ENCODE results near the gene HSP90B1. TPM values are rescaled to one million over a fixed set of nuclear protein-coding genes. Genes with fewer than 3 reads are reported as not detected.

Gene HSP90B1
- polyA plus RNA-seq, 1 donor, result 810 TPM

GRCh38 chr12:103924761-103925641 lies 5.2 kb upstream of the HSP90B1 start:
- 100% methylated on average over 1 of the region's 9 CpGs for WGBS (ENCODE audit: insufficient coverage, low lambda C conversion rate)
- DNase-seq, result peak in 1 of 2 donors; percentile 46

GRCh38 chr12:103928682-103929045 lies 1.5 kb upstream of the HSP90B1 start:
- Histone ChIP-seq H3K27me3 (ENCODE audit: control insufficient read depth, insufficient read depth, low read length) (no peaks in the 10 kb centered on the region), H3K4me1 (ENCODE audit: control insufficient read depth, insufficient read depth, low read length) (peaks cover 18% of the 10 kb centered on the region), H3K27ac (ENCODE audit: low read length) (peak overlapping the region; percentile 93), H3K4me3 (ENCODE audit: low read length) (peak overlapping the region; percentile 55), H3K9me3 (ENCODE audit: control insufficient read depth, low read depth, low read length) (no peaks in the 10 kb centered on the region), H3K36me3 (ENCODE audit: control insufficient read depth, insufficient read depth, low read length) (peaks cover 15% of the 10 kb centered on the region)
- 0% methylated on average over 3 of the region's 12 CpGs for WGBS (ENCODE audit: insufficient coverage, low lambda C conversion rate)
- DNase-seq, result peak in 1 of 2 donors; percentile 17

More at GRCh38 chr12:103924761-103925641, 5.2 kb upstream of the HSP90B1 start:
- Histone ChIP-seq H3K27me3 (ENCODE audit: control insufficient read depth, insufficient read depth, low read length) (no peaks in the 10 kb centered on the region), H3K9me3 (ENCODE audit: control insufficient read depth, low read depth, low read length) (no peaks in the 10 kb centered on the region), H3K36me3 (ENCODE audit: control insufficient read depth, insufficient read depth, low read length) (no peaks in the 10 kb centered on the region), H3K4me3 (ENCODE audit: low read length) (no peak overlapping the region), H3K27ac (ENCODE audit: low read length) (no peak overlapping the region), H3K4me1 (ENCODE audit: control insufficient read depth, insufficient read depth, low read length) (peaks cover 8% of the 10 kb centered on the region)

GRCh38 chr12:103929046-103929783 lies 995 bp upstream of the HSP90B1 start:
- DNase-seq, result peak; percentile 84 to 93
- WGBS (ENCODE audit: insufficient coverage, low lambda C conversion rate), result no CpG with 5 or more reads among the region's 37 CpGs
- H3K4me1 ChIP-seq (ENCODE audit: control insufficient read depth, insufficient read depth, low read length), result peaks cover 18% of the 10 kb centered on the region
- peak overlapping the region; percentile 55 for H3K4me3 ChIP-seq (ENCODE audit: low read length)
- peaks cover 20% of the 10 kb centered on the region for H3K36me3 ChIP-seq (ENCODE audit: control insufficient read depth, insufficient read depth, low read length)
- no peaks in the 10 kb centered on the region for H3K9me3 ChIP-seq (ENCODE audit: control insufficient read depth, low read depth, low read length)
- H3K27me3 ChIP-seq (ENCODE audit: control insufficient read depth, insufficient read depth, low read length), result no peaks in the 10 kb centered on the region
- H3K27ac ChIP-seq (ENCODE audit: low read length), result peak overlapping the region; percentile 93

- WGBS (ENCODE audit: insufficient coverage, low lambda C conversion rate), result no CpG with 5 or more reads among the region's 18 CpGs
- Histone ChIP-seq H3K9me3 (ENCODE audit: control insufficient read depth, low read depth, low read length) (no peaks in the 10 kb centered on the region), H3K4me3 (ENCODE audit: low read length) (peak overlapping the region; percentile 55), H3K27me3 (ENCODE audit: control insufficient read depth, insufficient read depth, low read length) (no peaks in the 10 kb centered on the region), H3K4me1 (ENCODE audit: control insufficient read depth, insufficient read depth, low read length) (peaks cover 18% of the 10 kb centered on the region), H3K27ac (ENCODE audit: low read length) (peak overlapping the region; percentile 93), H3K36me3 (ENCODE audit: control insufficient read depth, insufficient read depth, low read length) (peaks cover 24% of the 10 kb centered on the region)
- no peak for DNase-seq
These were observed 501 bp upstream of the HSP90B1 start for GRCh38 chr12:103929784-103930033.

GRCh38 chr12:103930787-103931735 lies 851 bp downstream of the HSP90B1 start:
- Histone ChIP-seq H3K4me3 (ENCODE audit: low read length) (peak overlapping the region; percentile 85), H3K9me3 (ENCODE audit: control insufficient read depth, low read depth, low read length) (no peaks in the 10 kb centered on the region), H3K36me3 (ENCODE audit: control insufficient read depth, insufficient read depth, low read length) (peaks cover 36% of the 10 kb centered on the region), H3K27ac (ENCODE audit: low read length) (peak overlapping the region; percentile 76), H3K27me3 (ENCODE audit: control insufficient read depth, insufficient read depth, low read length) (no peaks in the 10 kb centered on the region), H3K4me1 (ENCODE audit: control insufficient read depth, insufficient read depth, low read length) (peaks cover 18% of the 10 kb centered on the region)
- peak; percentile 18 to 71 for DNase-seq
- 5% methylated on average over 4 of the region's 37 CpGs for WGBS (ENCODE audit: insufficient coverage, low lambda C conversion rate)

GRCh38 chr12:103933237-103933636 lies 3.0 kb downstream of the HSP90B1 start:
- H3K4me1 ChIP-seq (ENCODE audit: control insufficient read depth, insufficient read depth, low read length), result peaks cover 16% of the 10 kb centered on the region
- H3K36me3 ChIP-seq (ENCODE audit: control insufficient read depth, insufficient read depth, low read length), result peaks cover 55% of the 10 kb centered on the region
- H3K27ac ChIP-seq (ENCODE audit: low read length), result no peak overlapping the region
- no peak overlapping the region for H3K4me3 ChIP-seq (ENCODE audit: low read length)
- DNase-seq, result no peak
- H3K9me3 ChIP-seq (ENCODE audit: control insufficient read depth, low read depth, low read length), result no peaks in the 10 kb centered on the region
- no CpG with 5 or more reads among the region's 2 CpGs for WGBS (ENCODE audit: insufficient coverage, low lambda C conversion rate)
- H3K27me3 ChIP-seq (ENCODE audit: control insufficient read depth, insufficient read depth, low read length), result no peaks in the 10 kb centered on the region

GRCh38 chr12:103936679-103937078 lies 6.5 kb downstream of the HSP90B1 start:
- H3K36me3 ChIP-seq (ENCODE audit: control insufficient read depth, insufficient read depth, low read length), result peaks cover 81% of the 10 kb centered on the region
- peaks cover 9% of the 10 kb centered on the region for H3K4me1 ChIP-seq (ENCODE audit: control insufficient read depth, insufficient read depth, low read length)
- no peaks in the 10 kb centered on the region for H3K9me3 ChIP-seq (ENCODE audit: control insufficient read depth, low read depth, low read length)
- no peak overlapping the region for H3K27ac ChIP-seq (ENCODE audit: low read length)
- no peaks in the 10 kb centered on the region for H3K27me3 ChIP-seq (ENCODE audit: control insufficient read depth, insufficient read depth, low read length)
- WGBS (ENCODE audit: insufficient coverage, low lambda C conversion rate), result 100% methylated on average over 1 of the region's 3 CpGs
- no peak for DNase-seq
- no peak overlapping the region for H3K4me3 ChIP-seq (ENCODE audit: low read length)

GRCh38 chr12:103944964-103945363 lies 14.8 kb downstream of the HSP90B1 start:
- H3K27ac ChIP-seq (ENCODE audit: low read length), result no peak overlapping the region
- no CpG with 5 or more reads among the region's 3 CpGs for WGBS (ENCODE audit: insufficient coverage, low lambda C conversion rate)
- H3K27me3 ChIP-seq (ENCODE audit: control insufficient read depth, insufficient read depth, low read length), result no peaks in the 10 kb centered on the region
- H3K36me3 ChIP-seq (ENCODE audit: control insufficient read depth, insufficient read depth, low read length), result peaks cover 86% of the 10 kb centered on the region
- H3K4me3 ChIP-seq (ENCODE audit: low read length), result no peak overlapping the region
- peaks cover 3% of the 10 kb centered on the region for H3K9me3 ChIP-seq (ENCODE audit: control insufficient read depth, low read depth, low read length)
- DNase-seq, result no peak
- H3K4me1 ChIP-seq (ENCODE audit: control insufficient read depth, insufficient read depth, low read length), result no peaks in the 10 kb centered on the region

GRCh38 chr12:103947871-103948555 lies 17.8 kb downstream of the HSP90B1 start:
- Histone ChIP-seq H3K27ac (ENCODE audit: low read length) (no peak overlapping the region), H3K36me3 (ENCODE audit: control insufficient read depth, insufficient read depth, low read length) (peaks cover 83% of the 10 kb centered on the region), H3K4me1 (ENCODE audit: control insufficient read depth, insufficient read depth, low read length) (no peaks in the 10 kb centered on the region), H3K9me3 (ENCODE audit: control insufficient read depth, low read depth, low read length) (no peaks in the 10 kb centered on the region), H3K27me3 (ENCODE audit: control insufficient read depth, insufficient read depth, low read length) (no peaks in the 10 kb centered on the region), H3K4me3 (ENCODE audit: low read length) (no peak overlapping the region)
- 80% methylated on average over 1 of the region's 7 CpGs for WGBS (ENCODE audit: insufficient coverage, low lambda C conversion rate)
- no peak for DNase-seq

Data from large intestine (tissue), 3 donors.